ENCODE measurements around the gene EPHB1.
"Not testable (repeated sequence)": the region's sequence is repeated elsewhere in the genome, so short reads cannot be mapped to it uniquely, and the experiment has no call there.

EPHB1 gene

GRCh38 chr3:134772591-134772990 lies 22.5 kb upstream of the EPHB1 start:
- no peak for TF ChIP-seq CTCF (IDR thresholded peaks at IDR 0.05; ENCODE audit: poor library complexity, severe bottlenecking)
- Histone ChIP-seq H3K36me3 (ENCODE audit: low read depth) (no peaks in the 10 kb centered on the region), H3K4me3 (ENCODE audit: severe bottlenecking) (no peak overlapping the region), H3K9me3 (ENCODE audit: severe bottlenecking) (no peaks in the 10 kb centered on the region), H3K4me1 (ENCODE audit: insufficient read depth, poor library complexity, severe bottlenecking) (no peaks in the 10 kb centered on the region), H3K27me3 (ENCODE audit: insufficient read depth, poor library complexity, severe bottlenecking) (no peaks in the 10 kb centered on the region), H3K27ac (ENCODE audit: poor library complexity, severe bottlenecking) (no peak overlapping the region)
- DNase-seq (ENCODE audit: low spot score) (no peak), ATAC-seq (ENCODE audit: low read depth) (no peak)

GRCh38 chr3:134775831-134776230 lies 19.2 kb upstream of the EPHB1 start:
- Histone ChIP-seq H3K4me1 (ENCODE audit: insufficient read depth, poor library complexity, severe bottlenecking) (no peaks in the 10 kb centered on the region), H3K9me3 (ENCODE audit: severe bottlenecking) (no peaks in the 10 kb centered on the region), H3K4me3 (ENCODE audit: severe bottlenecking) (no peak overlapping the region), H3K27me3 (ENCODE audit: insufficient read depth, poor library complexity, severe bottlenecking) (peaks cover 5% of the 10 kb centered on the region), H3K27ac (ENCODE audit: poor library complexity, severe bottlenecking) (no peak overlapping the region), H3K36me3 (ENCODE audit: low read depth) (no peaks in the 10 kb centered on the region)
- ATAC-seq (ENCODE audit: low read depth), result no peak
- no peak for TF ChIP-seq CTCF (IDR thresholded peaks at IDR 0.05; ENCODE audit: poor library complexity, severe bottlenecking)
- no peak for DNase-seq (ENCODE audit: low spot score)

GRCh38 chr3:134776518-134776917 lies 18.5 kb upstream of the EPHB1 start:
- Histone ChIP-seq H3K36me3 (ENCODE audit: low read depth) (no peaks in the 10 kb centered on the region), H3K4me1 (ENCODE audit: insufficient read depth, poor library complexity, severe bottlenecking) (no peaks in the 10 kb centered on the region), H3K27me3 (ENCODE audit: insufficient read depth, poor library complexity, severe bottlenecking) (peaks cover 5% of the 10 kb centered on the region), H3K27ac (ENCODE audit: poor library complexity, severe bottlenecking) (no peak overlapping the region), H3K4me3 (ENCODE audit: severe bottlenecking) (no peak overlapping the region), H3K9me3 (ENCODE audit: severe bottlenecking) (no peaks in the 10 kb centered on the region)
- no peak for TF ChIP-seq CTCF (IDR thresholded peaks at IDR 0.05; ENCODE audit: poor library complexity, severe bottlenecking)
- ATAC-seq (ENCODE audit: low read depth), result no peak
- DNase-seq (ENCODE audit: low spot score), result no peak

- TF ChIP-seq CTCF (IDR thresholded peaks at IDR 0.05; ENCODE audit: poor library complexity, severe bottlenecking), result no peak
- no peak overlapping the region for H3K27ac ChIP-seq (ENCODE audit: poor library complexity, severe bottlenecking)
- no peaks in the 10 kb centered on the region for H3K9me3 ChIP-seq (ENCODE audit: severe bottlenecking)
- peaks cover 11% of the 10 kb centered on the region for H3K27me3 ChIP-seq (ENCODE audit: insufficient read depth, poor library complexity, severe bottlenecking)
- H3K4me1 ChIP-seq (ENCODE audit: insufficient read depth, poor library complexity, severe bottlenecking), result no peaks in the 10 kb centered on the region
- H3K4me3 ChIP-seq (ENCODE audit: severe bottlenecking), result no peak overlapping the region
- no peaks in the 10 kb centered on the region for H3K36me3 ChIP-seq (ENCODE audit: low read depth)
- DNase-seq (ENCODE audit: low spot score) (no peak), ATAC-seq (ENCODE audit: low read depth) (no peak)
Measured at GRCh38 chr3:134777341-134777740, 17.7 kb upstream of the EPHB1 start.

- not testable (repeated sequence) for H3K4me1 ChIP-seq (ENCODE audit: insufficient read depth, poor library complexity, severe bottlenecking); H3K36me3 ChIP-seq (ENCODE audit: low read depth); ATAC-seq (ENCODE audit: low read depth); H3K27ac ChIP-seq (ENCODE audit: poor library complexity, severe bottlenecking); H3K4me3 ChIP-seq (ENCODE audit: severe bottlenecking); DNase-seq (ENCODE audit: low spot score); H3K9me3 ChIP-seq (ENCODE audit: severe bottlenecking)
- peaks cover 29% of the 10 kb centered on the region for H3K27me3 ChIP-seq (ENCODE audit: insufficient read depth, poor library complexity, severe bottlenecking)
Measured at GRCh38 chr3:134788283-134788682, 6.8 kb upstream of the EPHB1 start.
